H7 (cell line): ENCODE data around the gene PATJ. TPM values are rescaled to one million over a fixed set of nuclear protein-coding genes. Genes with fewer than 3 reads are reported as not detected.

Experiments used
- total RNA-seq: library from RNA; depleted of rRNA; stranded (reverse); fragments of >200 nt; shearing (Covaris generic); gene quantifications from 2 replicates; pipeline ENCODE4 v1.2.3, GENCODE V29; 2014; rRNA removed

The PATJ gene
- total RNA-seq, 1 experiment from 2014 or later = 15.8 TPM

Other genes starting within 250 kb of the PATJ start
- gene TM2D1, start 17.3 kb upstream of the PATJ start, total RNA-seq = 39.6 and 49.5 TPM in 2 replicates